ENCODE measurements around the gene RANBP3.
A peak's percentile ranks its signal among the peaks of the same experiment; 100 is the strongest.
"Not testable (repeated sequence)": the region's sequence is repeated elsewhere in the genome, so short reads cannot be mapped to it uniquely, and the experiment has no call there.

The RANBP3 gene, protein sequence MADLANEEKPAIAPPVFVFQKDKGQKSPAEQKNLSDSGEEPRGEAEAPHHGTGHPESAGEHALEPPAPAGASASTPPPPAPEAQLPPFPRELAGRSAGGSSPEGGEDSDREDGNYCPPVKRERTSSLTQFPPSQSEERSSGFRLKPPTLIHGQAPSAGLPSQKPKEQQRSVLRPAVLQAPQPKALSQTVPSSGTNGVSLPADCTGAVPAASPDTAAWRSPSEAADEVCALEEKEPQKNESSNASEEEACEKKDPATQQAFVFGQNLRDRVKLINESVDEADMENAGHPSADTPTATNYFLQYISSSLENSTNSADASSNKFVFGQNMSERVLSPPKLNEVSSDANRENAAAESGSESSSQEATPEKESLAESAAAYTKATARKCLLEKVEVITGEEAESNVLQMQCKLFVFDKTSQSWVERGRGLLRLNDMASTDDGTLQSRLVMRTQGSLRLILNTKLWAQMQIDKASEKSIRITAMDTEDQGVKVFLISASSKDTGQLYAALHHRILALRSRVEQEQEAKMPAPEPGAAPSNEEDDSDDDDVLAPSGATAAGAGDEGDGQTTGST

GRCh38 chr19:5977785-5978605 lies at the start of gene RANBP3:
TSS of gene RANBP3 (minus strand) at chr19:5978140. CDS start at chr19:5978082, 58 bp downstream.
- peak; percentile 99 for DNase-seq

DNA sequence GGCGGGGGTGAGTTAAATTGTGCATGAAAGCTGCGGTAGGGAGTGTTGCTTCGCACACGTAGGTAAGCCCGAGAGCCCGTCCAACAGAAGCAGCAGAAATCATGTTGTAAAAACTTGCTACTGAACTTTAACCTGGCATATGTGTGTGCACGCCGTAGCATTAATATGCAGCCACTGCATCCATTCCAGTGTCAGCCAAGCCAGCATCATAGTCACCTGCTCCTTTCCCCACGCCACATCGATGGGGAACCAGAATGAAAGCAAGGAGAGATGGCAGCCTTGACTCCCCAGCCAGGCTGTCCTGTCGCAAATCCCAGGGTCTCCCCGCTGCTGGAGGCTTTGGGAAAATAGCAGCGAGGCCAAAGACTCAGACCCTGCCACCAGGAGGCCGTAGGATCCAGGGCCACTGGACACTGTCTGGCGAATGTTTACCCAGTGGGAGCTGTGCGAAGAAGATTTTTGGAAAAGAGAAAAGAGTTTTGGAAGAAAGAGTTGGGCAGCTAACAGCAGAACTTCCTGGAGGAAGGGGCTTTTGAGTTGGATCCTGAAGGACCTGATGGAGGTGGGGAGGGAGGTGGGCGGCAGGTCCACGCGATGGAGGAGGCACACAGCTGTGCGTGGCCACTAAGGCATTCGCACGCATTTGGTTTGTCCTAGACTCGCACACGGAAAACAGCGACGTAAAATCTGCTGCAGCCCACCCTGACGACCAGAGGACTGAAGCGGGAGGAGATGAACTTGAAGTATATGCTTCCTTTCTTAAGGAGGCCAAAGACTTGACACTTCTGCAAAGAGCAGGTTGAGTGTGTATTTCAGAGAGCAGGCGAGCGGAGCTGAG lies 48.7 kb upstream of the RANBP3 start:
- no peak for DNase-seq

GRCh38 chr19:6024756-6025155 lies 46.8 kb upstream of the RANBP3 start:
- not testable (repeated sequence) for DNase-seq

DNA sequence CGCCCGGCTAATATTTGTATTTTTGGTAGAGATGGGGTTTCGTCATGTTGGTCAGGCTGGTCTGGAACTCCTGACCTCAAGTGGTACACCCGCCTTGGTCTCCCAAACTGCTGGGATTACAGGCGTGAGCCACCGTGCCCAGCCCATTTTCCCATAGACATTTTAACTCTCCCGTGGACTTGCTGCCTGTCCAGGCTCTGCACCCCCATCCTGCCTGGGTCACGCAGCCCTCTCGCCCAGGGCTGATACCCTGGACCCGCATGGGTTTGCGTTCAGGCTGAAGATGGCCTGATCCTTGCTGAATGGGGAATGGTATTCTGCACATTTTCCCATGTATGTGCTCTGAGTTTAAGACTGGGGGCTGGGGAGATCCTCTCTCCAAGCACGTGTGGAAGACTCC lies 46.0 kb upstream of the RANBP3 start:
- DNase-seq = no peak

- DNase-seq = no peak
Measured at GRCh38 chr19:6023085-6023682, 45.2 kb upstream of the RANBP3 start.

- DNase-seq = no peak
Measured at GRCh38 chr19:6022570-6023064, 44.7 kb upstream of the RANBP3 start.

DNA sequence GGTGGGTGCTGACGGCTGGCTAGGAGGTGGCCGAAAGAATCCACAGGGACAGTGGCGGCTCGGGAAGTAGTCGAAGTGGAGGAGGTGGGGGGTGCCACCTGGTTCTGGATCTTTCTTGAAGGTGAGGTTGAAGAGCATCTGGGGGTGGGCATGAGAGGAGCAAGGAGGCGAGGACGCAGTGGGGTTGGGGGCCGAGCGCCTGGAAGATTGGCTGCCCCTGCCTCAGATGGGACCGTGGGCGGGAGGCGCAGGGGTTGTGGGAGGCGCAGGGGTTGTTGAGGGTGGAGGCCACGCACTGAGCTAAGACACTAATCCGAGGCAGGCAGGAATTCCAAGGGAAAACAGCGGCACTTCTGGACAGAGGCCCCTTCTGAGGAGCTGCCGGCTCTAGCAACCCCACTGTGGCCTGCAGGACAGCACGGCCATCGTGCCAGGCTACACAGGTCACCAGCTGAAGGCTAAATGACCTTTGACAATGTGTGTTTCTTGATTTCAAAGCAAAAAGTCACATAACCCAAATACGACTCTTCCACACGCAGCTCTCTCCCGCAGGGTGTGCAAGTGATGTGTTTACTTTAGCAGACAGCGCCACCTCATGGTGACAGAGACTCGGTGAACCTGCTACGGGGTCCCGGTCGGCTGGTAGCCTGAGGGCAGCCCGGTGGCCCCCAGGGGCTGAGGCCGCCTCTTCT lies 44.1 kb upstream of the RANBP3 start:
- peak; percentile 56 for DNase-seq

DNA sequence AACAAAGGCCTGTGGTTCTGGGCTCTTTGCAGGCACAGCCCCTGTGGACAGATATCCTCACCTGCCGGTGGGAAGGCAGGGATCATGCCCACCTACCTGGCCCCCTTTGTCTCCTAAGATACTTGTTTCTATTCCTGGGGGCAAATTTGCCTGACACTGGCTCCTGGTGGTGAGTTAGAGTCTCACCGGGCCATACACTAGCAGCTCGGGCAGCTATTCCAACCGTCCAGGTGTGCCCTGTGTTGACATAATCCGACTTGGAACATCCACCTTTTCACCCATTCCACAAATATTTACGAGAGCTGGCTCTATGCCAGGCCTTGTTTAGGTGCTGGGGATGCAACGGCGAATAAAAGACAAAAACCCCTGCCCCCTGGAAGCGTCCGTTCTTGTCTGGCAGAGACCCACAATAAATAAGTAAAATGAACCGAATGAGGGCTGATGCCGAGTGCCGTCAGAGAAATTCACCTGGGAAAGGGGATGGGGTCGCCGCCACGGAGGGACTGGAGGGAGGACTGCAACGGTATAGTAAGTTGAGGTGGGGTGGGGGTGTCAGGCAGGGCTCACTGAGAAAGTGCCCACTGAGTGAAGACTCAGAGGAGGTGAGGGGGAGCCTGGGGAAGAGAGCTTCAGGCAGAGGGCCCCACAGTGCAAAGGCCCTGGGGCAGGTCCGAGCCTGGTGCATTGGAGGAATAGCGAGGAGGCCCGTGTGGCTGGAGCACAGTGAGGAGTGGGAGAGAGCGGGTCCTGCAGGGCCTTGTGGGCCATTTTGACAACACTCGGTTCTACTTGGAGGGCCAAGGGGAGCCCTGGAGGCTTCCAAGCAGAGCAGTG lies 43.2 kb upstream of the RANBP3 start:
- peak; percentile 75 for DNase-seq

DNA sequence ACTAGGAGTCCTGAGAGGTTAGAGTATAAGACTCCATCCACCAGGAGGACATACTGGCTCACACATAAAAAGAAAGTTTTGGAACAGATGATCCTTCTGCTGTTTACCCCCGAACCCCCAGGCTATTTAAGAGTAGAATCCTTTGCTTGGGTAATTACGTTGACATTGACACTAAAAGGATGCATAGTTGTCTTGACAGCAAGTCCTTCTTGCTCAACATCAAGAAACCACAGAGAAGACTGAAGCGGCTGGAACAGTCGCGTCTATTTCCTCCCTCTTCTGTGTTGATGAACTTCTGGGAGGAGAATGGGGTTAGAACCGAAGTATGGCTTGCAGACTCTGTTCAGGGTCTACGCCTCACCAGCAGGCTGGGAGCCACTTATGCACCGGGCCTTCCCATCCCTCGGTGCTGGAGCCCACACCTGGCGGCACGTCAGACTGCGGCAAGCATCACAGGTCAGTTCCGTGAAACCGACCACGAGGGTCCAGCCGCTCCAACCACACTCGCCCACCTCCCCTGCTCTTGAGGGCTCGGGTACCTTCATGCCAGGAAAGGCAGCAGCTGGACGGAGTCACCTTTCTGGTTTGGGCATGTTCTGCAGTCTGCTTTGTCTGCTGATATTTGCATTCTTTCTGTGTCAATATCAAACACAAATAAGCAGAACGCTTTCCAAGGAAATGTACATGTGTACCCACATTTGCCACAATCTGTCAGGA lies 42.4 kb upstream of the RANBP3 start:
- peak; percentile 91 for DNase-seq

GRCh38 chr19:6018786-6019185 lies 40.8 kb upstream of the RANBP3 start:
- DNase-seq = no peak

DNA sequence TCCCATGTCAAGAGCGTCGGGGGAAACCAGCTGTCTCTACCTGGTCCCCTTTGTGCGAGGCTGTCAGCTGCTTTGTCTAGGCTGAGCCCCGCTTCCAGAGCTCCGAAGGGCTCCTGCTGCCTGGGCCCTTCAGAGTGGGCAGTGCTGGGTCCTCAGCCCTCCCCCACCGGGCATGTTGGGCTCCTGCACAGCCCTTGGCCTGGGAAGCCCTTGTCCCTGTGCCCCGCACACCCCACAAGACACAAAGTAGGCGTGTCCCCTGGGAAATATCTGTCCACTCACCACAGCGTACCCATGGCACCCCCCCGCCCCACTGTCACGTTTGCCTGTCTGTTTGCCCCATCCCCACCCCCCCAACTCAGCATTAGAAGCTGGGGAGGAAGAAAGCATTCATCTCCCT lies 39.6 kb upstream of the RANBP3 start:
- DNase-seq = no peak

DNA sequence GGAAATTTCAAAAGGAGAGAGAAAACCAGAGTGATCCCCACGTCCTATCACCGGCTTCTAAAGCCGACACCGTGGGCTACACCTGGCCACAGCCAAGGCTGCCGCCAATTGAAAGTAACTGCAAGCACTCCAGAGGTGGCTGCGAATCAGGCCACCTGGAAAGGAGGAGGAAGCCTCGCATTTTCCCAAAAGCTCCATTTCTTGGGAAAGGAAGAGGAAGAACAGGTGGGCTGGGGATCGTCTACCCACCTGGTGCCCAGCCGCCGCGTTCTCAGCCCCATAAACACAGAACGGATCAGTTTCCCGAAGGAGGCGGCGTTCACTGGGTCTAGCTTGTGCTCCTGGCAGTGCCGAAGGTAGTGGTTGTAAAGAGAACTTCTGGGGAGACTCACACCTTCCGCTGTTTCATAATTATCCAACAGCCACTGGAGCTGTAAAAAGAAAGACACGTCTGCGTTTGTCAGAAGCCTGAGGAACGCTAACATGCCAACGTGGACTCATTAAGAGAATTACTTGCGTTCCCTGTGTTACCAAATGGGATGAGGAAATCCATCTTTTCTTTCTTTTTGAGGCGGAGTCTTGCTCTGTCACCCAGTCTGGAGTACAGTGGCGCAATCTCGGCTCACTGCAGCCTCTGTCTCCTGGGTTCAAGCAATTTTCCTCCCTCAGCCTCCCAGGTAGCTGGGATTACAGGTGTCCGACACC lies 38.1 kb upstream of the RANBP3 start:
- DNase-seq = no peak

DNA sequence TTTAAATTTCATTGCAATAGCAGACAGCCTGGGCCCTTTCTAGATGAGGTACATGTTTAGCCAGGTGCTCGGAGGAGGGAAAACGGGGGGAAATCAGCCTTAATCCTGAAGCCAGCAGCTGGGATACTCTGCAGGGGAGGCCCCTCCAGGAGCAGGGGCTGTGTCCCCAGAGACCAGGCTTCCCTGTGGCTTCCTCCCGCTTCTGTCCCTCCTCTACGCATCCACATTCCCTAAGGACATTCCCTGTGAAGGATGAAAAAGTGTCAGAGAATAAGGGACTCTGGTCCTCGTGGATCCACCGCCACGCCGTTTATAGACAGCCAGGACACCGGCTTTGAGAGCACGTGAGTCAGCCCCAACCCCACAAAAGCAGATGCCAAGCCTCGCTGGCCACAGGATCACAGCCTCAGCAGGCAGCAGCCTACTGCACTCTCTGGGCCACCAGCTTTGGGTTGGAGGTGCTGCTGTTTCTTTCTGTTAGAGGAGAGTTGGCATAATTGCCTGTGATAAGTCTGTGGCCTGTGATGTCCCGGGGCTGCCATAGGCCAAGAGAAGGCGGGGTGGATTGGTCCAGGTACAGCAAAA lies 36.7 kb upstream of the RANBP3 start:
- DNase-seq = no peak

GRCh38 chr19:6012426-6013170 lies 34.7 kb upstream of the RANBP3 start:
- DNase-seq = no peak

GRCh38 chr19:6011794-6012193 lies 33.9 kb upstream of the RANBP3 start:
- DNase-seq = no peak

DNA sequence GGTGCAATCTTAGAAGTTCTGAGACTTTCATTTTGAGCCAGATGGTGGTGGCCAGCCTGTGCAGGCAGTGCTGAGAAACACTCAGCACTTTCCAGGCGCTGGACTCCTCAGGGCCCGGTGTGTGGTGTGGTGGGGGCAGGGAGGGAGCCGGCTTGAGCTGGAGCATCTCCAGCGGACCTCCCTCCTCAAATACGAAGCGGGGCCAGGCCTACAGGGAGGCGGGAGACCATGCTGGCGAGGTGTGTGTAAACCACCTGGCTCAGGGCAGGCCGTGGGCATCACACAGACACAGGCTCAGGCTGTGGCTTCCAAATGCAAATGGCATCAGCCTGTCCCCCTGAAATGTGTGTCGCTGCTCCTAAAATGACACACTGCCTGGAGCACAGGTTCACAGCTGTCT lies 33.3 kb upstream of the RANBP3 start:
- DNase-seq = no peak

- DNase-seq = no peak
Measured at GRCh38 chr19:6010107-6010506, 32.2 kb upstream of the RANBP3 start.

DNA sequence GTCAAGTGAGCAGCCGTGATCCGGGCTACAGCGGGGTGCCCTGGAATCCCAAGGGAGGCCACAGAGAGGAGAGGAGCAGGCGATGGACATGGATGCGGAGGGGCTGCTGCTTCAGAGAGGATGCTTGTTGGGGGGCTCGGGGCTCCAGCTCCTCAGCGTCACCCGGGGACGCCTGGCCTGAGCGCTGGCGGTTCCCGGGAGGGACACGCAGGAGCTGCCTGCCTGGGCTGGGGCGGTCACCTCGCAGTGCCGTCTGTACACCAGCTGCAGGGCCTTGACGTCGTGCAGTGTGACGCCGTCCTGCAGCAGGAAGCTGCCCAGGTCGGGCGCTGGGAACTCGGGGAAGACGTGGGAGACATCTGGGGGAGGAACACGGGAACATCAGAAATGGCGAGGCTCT lies 29.9 kb upstream of the RANBP3 start:
- DNase-seq = no peak

All from DMS153 (cell line).